ENCODE data around the gene RPS25.
"Not testable (repeated sequence)": the region's sequence is repeated elsewhere in the genome, so short reads cannot be mapped to it uniquely, and the experiment has no call there.

RPS25 gene

DNA sequence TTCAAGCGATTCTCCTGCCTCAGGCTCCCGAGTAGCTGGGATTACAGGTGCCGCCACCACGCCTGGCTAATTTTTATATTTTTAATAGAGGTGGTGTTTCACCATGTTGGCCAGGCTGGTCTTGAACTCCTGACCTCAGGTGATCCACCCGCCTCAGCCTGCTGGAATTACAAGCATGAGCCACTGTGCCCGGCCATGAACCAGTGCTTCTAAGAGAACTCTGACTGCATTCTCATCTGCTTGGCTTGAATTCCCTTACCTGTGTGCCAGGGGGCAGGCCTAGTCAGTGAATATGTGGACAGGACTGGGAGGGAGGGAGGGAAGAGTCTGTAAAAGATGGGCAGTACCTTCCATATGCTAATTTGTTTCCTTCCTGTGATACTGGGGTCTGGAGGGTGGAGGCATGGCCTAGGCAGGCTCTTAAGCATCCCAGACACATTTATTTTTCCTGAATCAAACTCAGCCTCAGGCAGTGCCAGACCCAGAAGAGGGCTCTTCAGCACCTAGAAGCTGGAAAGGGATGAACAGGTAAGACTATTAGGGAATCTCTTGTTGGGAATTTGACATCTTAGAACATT lies 6.6 kb downstream of the RPS25 start:
- H3K27me3 Mint-ChIP-seq, result no peaks in the 10 kb centered on the region
- H3K9me3 Mint-ChIP-seq, result no peaks in the 10 kb centered on the region
- peaks cover 31% of the 10 kb centered on the region for H3K36me3 Mint-ChIP-seq
- no peak overlapping the region for H3K4me3 Mint-ChIP-seq
- H3K27ac Mint-ChIP-seq, result no peak overlapping the region
- H3K4me1 Mint-ChIP-seq, result peaks cover 31% of the 10 kb centered on the region

DNA sequence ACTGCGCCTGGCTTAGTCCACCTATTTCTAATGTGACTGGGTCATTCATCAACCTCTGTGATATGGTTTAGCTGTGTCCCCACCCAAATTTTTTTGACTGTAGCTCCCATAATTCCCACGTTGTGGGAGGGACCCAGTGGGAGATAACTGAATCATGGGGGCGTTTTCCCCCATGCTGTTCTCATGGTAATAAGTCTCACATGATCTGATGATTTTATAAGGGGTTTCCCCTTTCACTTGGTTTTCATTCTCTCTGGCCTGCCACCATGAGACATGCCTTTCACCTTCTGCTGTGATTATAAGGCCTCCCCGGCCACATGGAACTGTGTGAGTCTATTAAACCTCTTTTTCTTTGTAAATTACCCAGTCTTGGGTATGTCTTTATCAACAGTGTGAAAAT lies 11.5 kb downstream of the RPS25 start:
- H3K4me3 Mint-ChIP-seq, result no peak overlapping the region
- H3K9me3 Mint-ChIP-seq, result no peaks in the 10 kb centered on the region
- no peaks in the 10 kb centered on the region for H3K27me3 Mint-ChIP-seq
- H3K36me3 Mint-ChIP-seq, result peaks cover 14% of the 10 kb centered on the region
- peak overlapping the region; percentile 51 for H3K27ac Mint-ChIP-seq
- H3K4me1 Mint-ChIP-seq, result peaks cover 10% of the 10 kb centered on the region

DNA sequence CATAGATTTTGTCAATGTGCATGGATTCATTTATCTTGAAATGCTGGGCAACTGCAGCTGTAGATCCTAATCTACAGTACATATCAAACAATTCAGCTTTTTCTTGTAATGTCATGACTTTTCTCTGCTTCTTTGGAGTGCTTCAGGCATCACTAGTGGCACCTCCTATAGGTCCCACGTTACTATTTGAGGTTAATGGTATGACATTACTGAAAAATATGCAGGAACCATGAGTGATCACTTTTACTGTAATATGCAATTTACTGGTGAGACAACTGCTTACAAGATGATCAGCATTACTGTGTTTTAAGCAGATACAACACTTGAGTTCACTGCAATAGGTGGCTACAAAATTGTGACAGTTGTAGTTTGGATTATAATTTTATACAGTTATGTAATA lies 17.2 kb downstream of the RPS25 start:
- H3K27ac Mint-ChIP-seq, result peak overlapping the region; percentile 35
- peaks cover 10% of the 10 kb centered on the region for H3K36me3 Mint-ChIP-seq
- H3K4me1 Mint-ChIP-seq, result peaks cover 33% of the 10 kb centered on the region
- no peaks in the 10 kb centered on the region for H3K27me3 Mint-ChIP-seq
- no peak overlapping the region for H3K4me3 Mint-ChIP-seq
- H3K9me3 Mint-ChIP-seq, result no peaks in the 10 kb centered on the region

DNA sequence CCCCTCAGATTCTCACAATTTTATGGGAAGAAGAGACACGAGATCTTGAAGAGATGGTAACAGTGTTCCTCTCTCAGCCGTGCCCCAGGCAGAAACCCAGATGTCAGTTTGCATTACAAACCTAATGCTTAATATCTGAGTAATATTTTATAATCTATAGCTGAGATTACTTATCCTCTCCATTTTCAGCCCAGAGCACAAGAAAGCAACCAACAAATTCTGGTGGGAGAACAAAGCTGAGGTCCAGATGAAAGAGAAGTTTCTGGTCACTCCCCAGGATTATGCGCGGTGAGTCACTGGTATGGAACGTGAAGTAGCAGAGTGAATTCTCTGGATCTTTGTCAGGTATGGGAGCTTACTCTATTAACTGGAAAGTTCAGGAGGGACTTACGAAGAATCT lies 19.3 kb downstream of the RPS25 start:
- Mint-ChIP-seq H3K9me3 (no peaks in the 10 kb centered on the region), H3K27me3 (no peaks in the 10 kb centered on the region), H3K4me1 (peaks cover 32% of the 10 kb centered on the region), H3K36me3 (peaks cover 10% of the 10 kb centered on the region), H3K27ac (peak overlapping the region; percentile 100), H3K4me3 (peak overlapping the region; percentile 98)

DNA sequence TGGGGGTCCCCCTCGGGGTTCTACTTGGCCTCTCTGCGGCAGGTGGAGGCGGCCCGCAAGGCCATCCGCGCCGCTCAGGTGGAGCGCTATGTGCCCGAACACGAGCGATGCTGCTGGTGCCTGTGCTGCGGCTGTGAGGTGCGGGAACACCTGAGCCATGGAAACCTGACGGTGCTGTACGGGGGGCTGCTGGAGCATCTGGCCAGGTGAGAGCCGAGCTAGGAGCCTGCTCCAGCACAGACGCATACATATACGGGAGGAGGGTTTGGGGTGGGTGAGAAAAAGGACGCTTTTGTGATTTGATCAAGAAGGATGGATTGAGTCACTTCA lies 19.8 kb downstream of the RPS25 start:
- H3K4me1 Mint-ChIP-seq, result peaks cover 31% of the 10 kb centered on the region
- peaks cover 10% of the 10 kb centered on the region for H3K36me3 Mint-ChIP-seq
- no peaks in the 10 kb centered on the region for H3K9me3 Mint-ChIP-seq
- H3K27ac Mint-ChIP-seq, result peak overlapping the region; percentile 100
- peak overlapping the region; percentile 98 for H3K4me3 Mint-ChIP-seq
- no peaks in the 10 kb centered on the region for H3K27me3 Mint-ChIP-seq

DNA sequence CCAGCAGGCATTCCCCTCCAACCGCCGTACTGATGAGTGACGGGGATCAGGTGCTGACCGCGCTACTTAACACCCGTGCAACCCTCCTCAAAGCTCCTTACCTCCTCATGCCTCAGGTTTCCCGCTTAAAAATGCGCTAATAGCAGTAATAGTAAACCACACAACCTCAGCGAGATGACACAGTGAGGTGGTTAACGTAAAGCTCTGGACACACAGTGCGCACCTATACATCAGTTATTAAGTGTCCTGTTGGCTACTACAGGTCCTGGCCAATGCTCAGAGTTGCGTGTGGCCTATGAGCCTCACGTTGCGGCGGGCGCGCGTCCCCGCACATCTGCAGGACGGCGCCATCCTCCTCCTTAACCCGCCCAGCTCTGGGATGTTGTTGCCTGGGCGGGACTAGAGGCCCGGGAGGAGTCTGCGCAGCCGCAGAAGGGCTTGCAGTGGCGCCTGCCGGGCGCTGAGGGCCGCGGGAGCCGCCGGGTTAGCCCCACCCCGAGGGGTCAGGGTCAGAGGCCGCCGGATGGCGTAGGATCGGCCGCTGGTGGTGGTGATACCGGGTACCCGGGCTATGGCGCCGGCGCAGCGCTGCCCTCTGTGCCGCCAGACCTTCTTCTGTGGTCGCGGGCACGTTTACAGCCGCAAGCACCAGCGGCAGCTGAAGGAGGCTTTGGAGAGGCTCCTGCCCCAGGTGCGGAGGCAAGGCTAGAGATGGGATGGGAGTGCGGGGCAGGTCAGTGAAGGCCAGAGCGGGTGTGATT lies 20.3 kb downstream of the RPS25 start, which contains the start of gene CENATAC:
TSS of gene CENATAC (plus strand) at position 512 of the 761 bp plus-strand sequence. CDS start at position 572, 60 bp downstream.
- Mint-ChIP-seq H3K4me3 (peak within 1 kb of the TSS; percentile 98), H3K36me3 (peaks cover 7% of the 10 kb centered on the region), H3K27ac (peak within 1 kb of the TSS; percentile 100), H3K27me3 (no peaks in the 10 kb centered on the region), H3K4me1 (peaks cover 31% of the 10 kb centered on the region), H3K9me3 (no peaks in the 10 kb centered on the region)

DNA sequence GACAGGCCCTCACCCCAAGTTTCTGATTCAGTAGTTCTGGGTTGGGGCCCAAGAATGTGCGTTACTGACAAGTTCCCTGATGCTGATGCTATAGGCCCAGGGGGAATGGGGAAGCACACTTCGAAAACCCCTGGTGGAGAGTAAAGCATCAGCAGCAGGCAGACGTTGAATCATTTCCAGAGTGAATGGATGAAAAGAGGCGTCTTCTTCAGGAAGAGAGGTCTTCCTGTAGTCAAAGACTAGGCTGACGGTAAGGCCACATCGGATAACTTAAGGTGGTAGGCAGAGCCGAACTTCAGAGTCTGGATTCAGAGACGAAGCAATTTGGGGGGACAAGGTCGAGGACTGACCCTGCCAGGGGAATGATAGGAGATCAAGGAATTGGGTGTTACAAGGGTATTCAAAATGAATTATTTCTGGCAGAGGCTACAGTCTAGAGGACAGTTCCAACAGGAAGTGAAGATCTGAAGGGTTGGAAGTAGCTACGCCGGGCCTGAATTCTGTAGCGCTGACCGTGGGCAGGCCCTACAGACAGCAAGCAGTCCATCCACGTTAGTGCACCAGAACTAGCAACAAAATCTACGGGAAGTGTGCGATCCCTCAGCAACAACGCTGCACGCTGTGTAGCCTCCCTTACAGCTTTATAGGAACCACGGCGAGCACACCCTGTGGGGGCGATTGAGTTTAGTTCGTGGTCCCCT lies 21.1 kb downstream of the RPS25 start:
- H3K4me1 Mint-ChIP-seq, result peaks cover 31% of the 10 kb centered on the region
- H3K27ac Mint-ChIP-seq, result peak overlapping the region; percentile 100
- H3K27me3 Mint-ChIP-seq, result no peaks in the 10 kb centered on the region
- H3K4me3 Mint-ChIP-seq, result peak overlapping the region; percentile 98
- H3K36me3 Mint-ChIP-seq, result peaks cover 7% of the 10 kb centered on the region
- H3K9me3 Mint-ChIP-seq, result no peaks in the 10 kb centered on the region

DNA sequence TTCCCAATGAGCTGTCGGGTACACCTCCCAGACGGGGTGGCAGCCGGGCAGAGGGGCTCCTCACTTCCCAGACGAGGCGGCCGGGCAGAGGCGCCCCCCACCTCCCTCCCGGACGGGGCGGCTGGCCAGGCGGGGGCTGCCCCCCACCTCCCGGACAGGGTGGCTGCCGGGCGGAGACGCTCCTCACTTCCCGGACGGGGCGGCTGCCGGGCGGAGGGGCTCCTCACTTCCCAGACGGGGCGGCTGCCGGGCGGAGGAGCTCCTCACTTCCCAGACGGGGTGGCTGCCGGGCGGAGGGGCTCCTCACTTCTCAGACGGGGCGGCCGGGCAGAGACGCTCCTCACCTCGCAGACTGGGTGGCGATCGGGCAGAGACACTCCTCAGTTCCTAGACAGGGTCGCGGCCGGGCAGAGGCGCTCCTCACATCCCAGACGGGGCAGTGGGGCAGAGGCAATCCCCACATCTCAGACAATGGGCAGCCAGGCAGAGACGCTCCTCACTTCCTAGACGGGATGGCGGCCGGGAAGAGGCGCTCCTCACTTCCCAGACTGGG lies 26.6 kb downstream of the RPS25 start:
- H3K27me3 Mint-ChIP-seq, H3K36me3 Mint-ChIP-seq, H3K9me3 Mint-ChIP-seq, H3K4me3 Mint-ChIP-seq, H3K27ac Mint-ChIP-seq: not testable (repeated sequence)
- peaks cover 11% of the 10 kb centered on the region for H3K4me1 Mint-ChIP-seq

DNA sequence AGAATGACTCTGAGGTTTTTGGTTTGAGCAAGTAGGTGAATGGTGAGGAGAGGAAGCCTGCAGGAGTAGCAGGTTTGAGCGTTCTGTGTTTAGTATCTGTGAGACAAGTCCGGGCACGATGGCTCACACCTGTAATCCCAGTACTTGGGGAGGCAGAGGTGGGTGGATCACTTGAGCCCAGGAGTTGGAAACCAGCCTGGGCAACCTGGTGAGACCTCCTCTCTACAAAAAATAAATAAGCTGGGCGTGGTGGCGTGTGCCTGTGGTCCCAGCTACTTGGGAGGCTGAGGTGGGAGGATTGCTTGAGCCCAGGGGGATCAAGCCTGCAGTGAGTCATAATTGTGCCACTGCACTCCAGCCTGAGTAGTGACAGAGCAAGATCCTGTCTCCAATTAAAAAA lies 29.9 kb downstream of the RPS25 start:
- Mint-ChIP-seq H3K9me3 (no peaks in the 10 kb centered on the region), H3K4me3 (no peak overlapping the region), H3K36me3 (peaks cover 2% of the 10 kb centered on the region), H3K27me3 (no peaks in the 10 kb centered on the region), H3K27ac (no peak overlapping the region), H3K4me1 (peaks cover 5% of the 10 kb centered on the region)

DNA sequence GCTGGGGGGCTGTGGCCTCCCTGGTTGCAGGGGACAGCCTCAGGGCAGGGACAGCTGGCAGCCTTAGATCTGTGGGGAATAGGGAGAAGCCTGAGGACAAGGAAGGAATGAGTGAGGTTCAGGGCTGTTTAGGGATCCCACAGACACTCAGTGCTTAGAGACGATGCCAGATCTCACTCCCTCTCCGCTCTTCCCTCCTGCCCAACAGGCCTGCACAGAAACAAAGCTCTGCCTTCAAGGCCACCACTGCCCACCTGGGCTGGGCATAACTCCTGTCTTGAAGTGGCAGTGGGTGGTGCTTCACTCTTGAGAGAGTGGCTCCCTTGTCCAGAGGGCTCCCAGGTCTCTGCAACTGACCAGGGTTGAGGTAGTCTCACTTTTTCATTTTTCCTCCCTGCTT lies 33.3 kb downstream of the RPS25 start:
- Mint-ChIP-seq H3K9me3 (no peaks in the 10 kb centered on the region), H3K4me3 (no peak overlapping the region), H3K27ac (no peak overlapping the region), H3K36me3 (no peaks in the 10 kb centered on the region), H3K4me1 (peaks cover 5% of the 10 kb centered on the region), H3K27me3 (no peaks in the 10 kb centered on the region)

DNA sequence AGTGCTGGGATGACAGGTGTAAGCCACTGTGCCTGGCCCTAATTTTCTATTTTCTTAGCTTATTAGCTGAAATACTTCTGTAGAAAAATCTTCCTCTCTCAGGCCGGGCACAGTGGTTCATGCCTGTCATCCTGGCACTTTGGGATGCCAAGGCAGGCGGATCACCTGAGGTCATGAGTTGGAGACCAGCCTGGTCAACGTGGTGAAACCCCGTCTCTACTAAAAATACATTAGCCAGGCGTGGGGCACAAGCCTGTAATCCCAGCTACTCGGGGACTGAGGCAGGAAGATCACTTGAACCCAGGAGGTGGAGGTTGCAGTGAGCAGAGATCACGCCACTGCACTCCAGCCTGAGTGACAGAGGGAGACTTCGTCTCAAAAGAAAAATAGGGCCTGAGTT lies 33.8 kb downstream of the RPS25 start:
- not testable (repeated sequence) for H3K4me1 Mint-ChIP-seq, H3K4me3 Mint-ChIP-seq, H3K27ac Mint-ChIP-seq, H3K36me3 Mint-ChIP-seq, H3K27me3 Mint-ChIP-seq, H3K9me3 Mint-ChIP-seq

DNA sequence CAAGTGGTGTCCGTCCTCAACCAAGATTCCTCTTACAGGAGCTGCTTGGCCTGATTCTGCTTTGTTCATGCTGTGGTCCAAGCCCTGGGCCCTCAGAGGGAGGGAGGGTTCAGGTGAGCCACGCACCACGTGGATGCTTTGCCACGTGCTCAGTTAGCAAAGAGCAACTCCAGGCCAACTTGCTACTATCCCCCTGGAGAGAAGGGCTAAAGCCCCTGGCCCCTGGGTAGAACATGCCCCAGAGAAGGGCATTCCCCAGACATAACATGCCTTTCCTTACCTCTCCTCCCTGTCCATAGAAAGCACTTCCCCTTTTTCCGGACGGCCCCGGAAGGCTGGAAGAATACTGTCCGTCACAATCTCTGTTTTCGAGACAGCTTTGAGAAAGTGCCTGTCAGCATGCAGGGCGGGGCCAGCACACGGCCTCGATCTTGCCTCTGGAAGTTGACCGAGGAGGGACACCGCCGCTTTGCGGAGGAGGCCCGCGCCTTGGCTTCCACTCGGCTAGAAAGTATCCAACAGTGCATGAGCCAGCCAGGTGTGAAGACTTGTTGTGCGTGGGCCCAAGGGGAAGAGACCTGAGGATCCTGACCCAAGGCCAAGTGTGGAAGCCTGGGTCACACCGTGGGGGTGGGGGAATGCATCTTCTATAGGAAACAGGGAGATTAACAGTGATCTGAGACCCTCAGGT lies 37.8 kb downstream of the RPS25 start:
- H3K27me3 Mint-ChIP-seq, result no peaks in the 10 kb centered on the region
- H3K36me3 Mint-ChIP-seq, result no peaks in the 10 kb centered on the region
- H3K9me3 Mint-ChIP-seq, result no peaks in the 10 kb centered on the region
- H3K27ac Mint-ChIP-seq, result no peak overlapping the region
- H3K4me3 Mint-ChIP-seq, result no peak overlapping the region
- no peaks in the 10 kb centered on the region for H3K4me1 Mint-ChIP-seq

DNA sequence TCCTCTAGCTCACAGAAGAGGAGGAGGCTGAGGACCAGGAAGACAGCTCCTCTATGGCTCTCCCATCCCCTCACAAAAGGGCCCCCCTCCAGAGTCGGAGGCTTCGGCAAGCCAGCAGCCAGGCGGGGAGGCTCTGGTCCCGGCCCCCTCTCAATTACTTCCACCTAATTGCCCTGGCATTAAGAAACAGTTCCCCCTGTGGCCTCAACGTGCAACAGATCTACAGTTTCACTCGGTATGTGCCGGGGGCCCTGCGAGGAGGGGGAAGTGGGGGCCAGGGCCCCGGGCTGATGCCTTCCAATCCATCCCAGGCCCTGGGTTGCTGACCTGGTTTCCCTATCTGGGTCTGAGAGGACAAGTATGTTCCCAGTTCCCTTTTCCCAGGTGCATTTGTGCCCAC lies 38.7 kb downstream of the RPS25 start:
- H3K27ac Mint-ChIP-seq, result no peak overlapping the region
- H3K36me3 Mint-ChIP-seq, result no peaks in the 10 kb centered on the region
- no peaks in the 10 kb centered on the region for H3K9me3 Mint-ChIP-seq

DNA sequence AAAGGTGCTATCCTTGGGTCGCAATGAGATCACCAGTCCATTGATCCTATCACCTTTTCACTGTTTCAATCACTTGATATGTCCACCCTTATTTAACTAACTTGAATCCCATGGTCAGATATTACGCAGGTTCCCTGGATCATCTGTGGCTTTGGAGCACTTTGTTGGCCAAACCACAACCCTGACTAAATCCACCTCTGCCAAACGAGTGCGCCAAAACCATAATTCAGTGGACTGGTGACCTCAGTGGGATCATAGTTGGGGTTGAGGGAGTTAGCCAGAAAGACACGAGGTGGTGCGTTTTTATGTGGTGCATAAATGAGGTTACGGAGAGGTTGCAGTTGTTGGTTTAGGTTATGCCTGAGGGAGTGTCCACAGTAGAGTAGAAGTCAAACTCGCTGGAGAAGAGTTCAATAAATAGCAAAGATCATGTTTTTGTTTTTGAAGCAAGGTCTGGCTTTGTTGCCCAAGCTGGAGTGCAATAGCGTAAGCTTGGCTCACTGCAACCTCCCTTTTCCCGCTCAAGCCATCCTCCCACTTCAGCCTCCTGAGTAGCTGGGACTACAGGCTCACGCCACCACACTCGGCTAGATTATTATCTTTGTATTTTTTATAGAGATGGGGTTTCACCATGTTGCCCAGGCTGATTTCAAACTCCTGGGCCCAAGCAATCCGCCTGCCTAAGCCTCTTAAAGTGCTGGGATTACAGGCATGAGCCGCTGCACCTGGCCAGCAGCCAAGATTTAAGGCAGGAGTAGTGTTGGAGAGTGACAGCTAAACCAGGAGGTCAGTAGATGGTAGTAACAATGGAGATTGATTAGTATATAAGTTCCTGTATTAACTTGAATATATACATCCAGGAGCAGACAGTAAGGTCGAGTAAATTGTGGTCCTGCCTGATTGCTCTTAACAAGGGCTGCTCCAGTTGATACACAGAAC lies 42.1 kb downstream of the RPS25 start:
- Mint-ChIP-seq H3K4me3 (no peak overlapping the region), H3K9me3 (no peaks in the 10 kb centered on the region), H3K4me1 (no peaks in the 10 kb centered on the region), H3K27me3 (peaks cover 1% of the 10 kb centered on the region), H3K36me3 (no peaks in the 10 kb centered on the region), H3K27ac (no peak overlapping the region)

More for the DNA sequence above, 38.7 kb downstream of the RPS25 start:
- Mint-ChIP-seq H3K27me3 (no peaks in the 10 kb centered on the region), H3K4me3 (no peak overlapping the region), H3K4me1 (no peaks in the 10 kb centered on the region)

DNA sequence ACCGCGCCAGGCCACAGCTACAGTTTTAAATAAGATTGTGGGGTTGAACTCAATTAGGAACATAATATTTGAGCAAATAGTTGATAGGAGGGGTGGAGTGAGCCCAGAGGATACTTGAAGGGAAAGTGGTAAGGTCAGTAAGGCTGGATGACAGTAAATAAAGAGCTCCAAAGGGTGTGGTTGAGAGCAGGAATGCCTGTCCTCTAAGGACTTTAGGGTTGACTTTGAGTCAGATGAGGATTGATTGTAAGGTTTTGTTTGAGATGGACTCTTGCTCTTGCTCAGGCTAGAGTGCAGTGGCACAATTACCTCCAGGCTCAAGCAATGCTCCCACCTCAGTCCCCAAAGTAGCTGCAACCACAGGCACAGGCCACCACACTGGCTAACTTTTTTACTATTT lies 44.2 kb downstream of the RPS25 start:
- no peaks in the 10 kb centered on the region for H3K4me1 Mint-ChIP-seq
- no peak overlapping the region for H3K27ac Mint-ChIP-seq
- H3K27me3 Mint-ChIP-seq, result peaks cover 3% of the 10 kb centered on the region
- H3K4me3 Mint-ChIP-seq, result no peak overlapping the region
- no peaks in the 10 kb centered on the region for H3K36me3 Mint-ChIP-seq
- H3K9me3 Mint-ChIP-seq, result no peaks in the 10 kb centered on the region

Measured in activated naive CD4-positive, alpha-beta T cell treated with anti-CD3 and anti-CD28 coated beads, Interleukin-2, amount 50 U/mL, for 24 hours (primary cell).